Measurements from ENCODE around the gene KAZN.

KAZN gene

GRCh38 chr1:14954930-14955329 lies 356.4 kb downstream of the KAZN start:
- no peak overlapping the region for H3K4me3 ChIP-seq (ENCODE audit: low read depth, low read length)
- TF ChIP-seq CTCF (IDR thresholded peaks at IDR 0.05; ENCODE audit: control insufficient read depth, extremely low read depth, insufficient read depth) = no peak

GRCh38 chr1:14955402-14955801 lies 356.9 kb downstream of the KAZN start:
- peak; percentile 35 for DNase-seq (ENCODE audit: low read depth)
- TF ChIP-seq CTCF (IDR thresholded peaks at IDR 0.05; ENCODE audit: control insufficient read depth, extremely low read depth, insufficient read depth) = no peak
- no peak overlapping the region for H3K4me3 ChIP-seq (ENCODE audit: low read depth, low read length)

More at GRCh38 chr1:14954930-14955329, 356.4 kb downstream of the KAZN start:
- no peak for DNase-seq (ENCODE audit: low read depth)

- no peak for TF ChIP-seq CTCF (IDR thresholded peaks at IDR 0.05; ENCODE audit: control insufficient read depth, extremely low read depth, insufficient read depth)
- DNase-seq (ENCODE audit: low read depth) = peak; percentile 82
- H3K4me3 ChIP-seq (ENCODE audit: low read depth, low read length) = no peak overlapping the region
These were observed 357.5 kb downstream of the KAZN start for GRCh38 chr1:14955976-14956375.

GRCh38 chr1:14956579-14957195 lies 358.2 kb downstream of the KAZN start:
- TF ChIP-seq CTCF (IDR thresholded peaks at IDR 0.05; ENCODE audit: control insufficient read depth, extremely low read depth, insufficient read depth) = no peak

GRCh38 chr1:14957375-14958098 lies 359.1 kb downstream of the KAZN start:
- DNase-seq (ENCODE audit: low read depth) = no peak
- no peak overlapping the region for H3K4me3 ChIP-seq (ENCODE audit: low read depth, low read length)
- no peak for TF ChIP-seq CTCF (IDR thresholded peaks at IDR 0.05; ENCODE audit: control insufficient read depth, extremely low read depth, insufficient read depth)

More at GRCh38 chr1:14956579-14957195, 358.2 kb downstream of the KAZN start:
- no peak for DNase-seq (ENCODE audit: low read depth)
- no peak overlapping the region for H3K4me3 ChIP-seq (ENCODE audit: low read depth, low read length)

- DNase-seq (ENCODE audit: low read depth) = no peak
- TF ChIP-seq CTCF (IDR thresholded peaks at IDR 0.05; ENCODE audit: control insufficient read depth, extremely low read depth, insufficient read depth) = no peak
- no peak overlapping the region for H3K4me3 ChIP-seq (ENCODE audit: low read depth, low read length)
These were observed 360.0 kb downstream of the KAZN start for GRCh38 chr1:14958249-14959058.

Measured in LNCaP clone FGC (cell line).